Measurements from ENCODE around the gene F11. TPM values are rescaled to one million over a fixed set of nuclear protein-coding genes. Genes with fewer than 3 reads are reported as not detected.

The F11 gene
- total and polyA plus RNA-seq, 9 of the 15 experiments (the other 6 are each of a cell fraction or from before 2014, with no cell fraction given): not detected

DNA sequence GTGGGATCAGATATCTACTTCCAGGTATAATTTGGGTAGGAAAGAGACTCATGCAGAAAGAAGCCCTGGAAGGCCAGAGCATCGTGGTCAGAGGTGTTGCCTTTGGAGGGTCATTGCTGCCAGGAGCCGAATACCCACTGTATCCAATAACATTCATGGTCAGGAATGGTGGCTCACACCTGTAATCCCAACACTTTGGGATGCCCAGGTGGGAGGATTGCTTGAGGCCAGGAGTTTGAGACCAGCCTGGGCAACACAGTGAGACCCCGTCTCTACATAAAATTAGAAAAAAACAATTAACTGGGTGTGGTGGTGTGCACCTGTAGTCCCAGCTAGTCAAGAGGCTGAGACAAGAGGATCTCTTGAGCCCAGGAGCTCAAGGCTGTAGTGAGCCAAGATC is 10.9 kb upstream of the F11 start:
- FAIRE-seq (no peak), DNase-seq (ENCODE audit: extremely low read depth in 1 of 4, low spot score in 3 of 4) (no peak), ATAC-seq (no peak)
- no peak overlapping the region for H3K4me2 ChIP-seq (ENCODE audit: insufficient read depth, low read length)
- intact Hi-C loops (cut with micrococcal nuclease) (loop anchor here (10.0 kb wide), 1 partner anchor 190 kb away; the partner anchor contains the start of gene TLR3), in situ Hi-C loops (cut with MboI) (no loop called here)
- H3K9ac ChIP-seq (ENCODE audit: insufficient read depth in 1 of 2, low read depth in 2 of 2, low read length in 2 of 2): no peak overlapping the region
- H2AFZ ChIP-seq (ENCODE audit: low read depth, low read length): no peak overlapping the region
- POLR2A ChIA-PET: no interaction called here
- H3K9me1 ChIP-seq (ENCODE audit: control insufficient read depth, insufficient read depth, low read length): no peaks in the 10 kb centered on the region
- BruUV-seq (replicated peaks): no TSS peak
- CTCF ChIA-PET (ENCODE audit: low intra/inter-chr PET ratio): no interaction called here
- no peaks in the 10 kb centered on the region for H3K79me2 ChIP-seq (ENCODE audit: control insufficient read depth, insufficient read depth, low read length)
- no peaks in the 10 kb centered on the region for H3K9me3 ChIP-seq (replicated peaks; ENCODE audit: control insufficient read depth, insufficient read depth, low read depth, low read length)
- no peaks in the 10 kb centered on the region for H4K20me1 ChIP-seq (replicated peaks; ENCODE audit: control insufficient read depth, insufficient read depth, low read length)
- H3K4me1 ChIP-seq (replicated peaks in 1 of 2; ENCODE audit: control insufficient read depth in 2 of 2, insufficient read depth in 2 of 2, low read length in 2 of 2): no peaks in the 10 kb centered on the region
- no peak overlapping the region for H3K27ac ChIP-seq (ENCODE audit: extremely low read depth, low read depth, low read length)
- H3K36me3 ChIP-seq (ENCODE audit: control insufficient read depth, insufficient read depth, low read length): no peaks in the 10 kb centered on the region
- H3K27me3 ChIP-seq (ENCODE audit: control insufficient read depth in 2 of 2, insufficient read depth in 2 of 2, low read length in 2 of 2): peaks cover 7 to 32% of the 10 kb centered on the region in 2 experiments; a peak in 4 of 5 replicates
- 0% methylated on average over 3 of the region's 3 CpGs for WGBS (ENCODE audit: insufficient coverage, low coverage, missing lambda C conversion rate)
- H3K4me3 ChIP-seq: no peak overlapping the region
- TF ChIP-seq ZBTB17 (CRISPR knock-in tag; IDR thresholded peaks at IDR 0.05) (no peak), ZNF644 (tag; IDR thresholded peaks at IDR 0.05; ENCODE audit: low read depth) (no peak), SMAD2 (IDR thresholded peaks at IDR 0.05; ENCODE audit: low read depth, low read length) (no peak), ZNF699 (CRISPR knock-in tag; IDR thresholded peaks at IDR 0.05; ENCODE audit: insufficient replicate concordance) (no peak), ZFP91 (CRISPR knock-in tag; IDR thresholded peaks at IDR 0.05) (no peak), STAG1 (CRISPR knock-in tag; IDR thresholded peaks at IDR 0.05; ENCODE audit: borderline replicate concordance) (no peak), CHD4 (IDR thresholded peaks at IDR 0.05; ENCODE audit: insufficient read depth, insufficient replicate concordance, low read depth, low read length, poor library complexity, severe bottlenecking) (no peak), ZNF212 (CRISPR knock-in tag; IDR thresholded peaks at IDR 0.05) (no peak), KLF6 (CRISPR knock-in tag; IDR thresholded peaks at IDR 0.05; ENCODE audit: borderline replicate concordance) (no peak)
- TF ChIP-seq, protein P1, sequence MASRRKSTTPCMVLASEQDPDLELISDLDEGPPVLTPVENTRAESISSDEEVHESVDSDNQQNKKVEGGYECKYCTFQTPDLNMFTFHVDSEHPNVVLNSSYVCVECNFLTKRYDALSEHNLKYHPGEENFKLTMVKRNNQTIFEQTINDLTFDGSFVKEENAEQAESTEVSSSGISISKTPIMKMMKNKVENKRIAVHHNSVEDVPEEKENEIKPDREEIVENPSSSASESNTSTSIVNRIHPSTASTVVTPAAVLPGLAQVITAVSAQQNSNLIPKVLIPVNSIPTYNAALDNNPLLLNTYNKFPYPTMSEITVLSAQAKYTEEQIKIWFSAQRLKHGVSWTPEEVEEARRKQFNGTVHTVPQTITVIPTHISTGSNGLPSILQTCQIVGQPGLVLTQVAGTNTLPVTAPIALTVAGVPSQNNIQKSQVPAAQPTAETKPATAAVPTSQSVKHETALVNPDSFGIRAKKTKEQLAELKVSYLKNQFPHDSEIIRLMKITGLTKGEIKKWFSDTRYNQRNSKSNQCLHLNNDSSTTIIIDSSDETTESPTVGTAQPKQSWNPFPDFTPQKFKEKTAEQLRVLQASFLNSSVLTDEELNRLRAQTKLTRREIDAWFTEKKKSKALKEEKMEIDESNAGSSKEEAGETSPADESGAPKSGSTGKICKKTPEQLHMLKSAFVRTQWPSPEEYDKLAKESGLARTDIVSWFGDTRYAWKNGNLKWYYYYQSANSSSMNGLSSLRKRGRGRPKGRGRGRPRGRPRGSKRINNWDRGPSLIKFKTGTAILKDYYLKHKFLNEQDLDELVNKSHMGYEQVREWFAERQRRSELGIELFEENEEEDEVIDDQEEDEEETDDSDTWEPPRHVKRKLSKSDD (conservative IDR thresholded peaks at IDR 0.05; ENCODE audit: low read length): no peak
